Measurements from ENCODE around the gene ACADS.

ACADS gene

GRCh38 chr12:120754792-120755191 is 29.2 kb downstream of the ACADS start:
- no peak for DNase-seq (ENCODE audit: low spot score)

DNA sequence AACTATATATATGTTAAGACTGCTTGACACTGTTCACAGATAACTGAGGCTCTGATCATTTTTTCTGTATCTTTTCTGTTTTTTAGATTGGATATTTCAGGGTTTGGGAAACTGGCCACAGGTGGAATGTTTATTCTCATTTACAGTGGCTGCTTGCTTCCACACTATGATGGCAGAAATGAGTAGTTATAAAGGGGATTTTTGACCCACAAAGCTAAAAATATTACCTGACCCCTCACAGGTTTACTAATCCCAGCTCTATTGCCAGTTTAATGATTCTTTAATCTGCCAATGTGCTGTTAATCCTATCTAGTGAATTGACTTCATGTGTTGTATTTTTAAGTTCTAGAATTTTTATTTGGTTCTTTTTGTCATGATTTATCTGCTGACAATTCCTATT is 29.6 kb downstream of the ACADS start:
- DNase-seq (ENCODE audit: low spot score): no peak

DNA sequence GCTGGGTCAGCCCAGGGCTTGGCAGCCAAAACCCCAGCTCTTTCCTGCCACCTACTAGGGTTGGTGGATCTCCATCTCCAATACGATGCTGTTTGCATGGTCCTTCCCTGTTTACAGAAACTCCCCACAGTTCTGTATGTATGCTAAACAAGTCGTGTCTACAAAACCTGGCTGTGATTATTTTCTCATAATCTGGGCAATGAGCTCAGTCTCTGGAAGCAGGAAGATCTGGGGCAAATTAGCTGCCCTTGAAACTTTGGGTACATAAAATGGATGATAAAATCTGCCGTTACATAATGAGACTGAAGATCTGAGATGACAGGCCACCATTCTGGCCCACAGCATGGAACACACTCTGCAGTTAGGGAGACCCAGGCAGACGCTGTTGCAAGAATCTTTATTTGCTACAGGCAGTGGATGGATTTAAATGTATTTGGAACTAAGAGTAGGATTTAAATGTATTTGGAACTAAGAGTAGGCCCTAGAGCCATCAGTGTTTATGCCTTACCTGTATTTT is 31.7 kb downstream of the ACADS start:
- DNase-seq (ENCODE audit: low spot score): no peak

- no peak for DNase-seq (ENCODE audit: low spot score)
These were observed 32.3 kb downstream of the ACADS start for GRCh38 chr12:120757949-120758348.

- no peak for DNase-seq (ENCODE audit: low spot score)
These were observed 33.4 kb downstream of the ACADS start for GRCh38 chr12:120758798-120759590.

GRCh38 chr12:120759591-120760348 is 34.1 kb downstream of the ACADS start:
- DNase-seq (ENCODE audit: low spot score): no peak

DNA sequence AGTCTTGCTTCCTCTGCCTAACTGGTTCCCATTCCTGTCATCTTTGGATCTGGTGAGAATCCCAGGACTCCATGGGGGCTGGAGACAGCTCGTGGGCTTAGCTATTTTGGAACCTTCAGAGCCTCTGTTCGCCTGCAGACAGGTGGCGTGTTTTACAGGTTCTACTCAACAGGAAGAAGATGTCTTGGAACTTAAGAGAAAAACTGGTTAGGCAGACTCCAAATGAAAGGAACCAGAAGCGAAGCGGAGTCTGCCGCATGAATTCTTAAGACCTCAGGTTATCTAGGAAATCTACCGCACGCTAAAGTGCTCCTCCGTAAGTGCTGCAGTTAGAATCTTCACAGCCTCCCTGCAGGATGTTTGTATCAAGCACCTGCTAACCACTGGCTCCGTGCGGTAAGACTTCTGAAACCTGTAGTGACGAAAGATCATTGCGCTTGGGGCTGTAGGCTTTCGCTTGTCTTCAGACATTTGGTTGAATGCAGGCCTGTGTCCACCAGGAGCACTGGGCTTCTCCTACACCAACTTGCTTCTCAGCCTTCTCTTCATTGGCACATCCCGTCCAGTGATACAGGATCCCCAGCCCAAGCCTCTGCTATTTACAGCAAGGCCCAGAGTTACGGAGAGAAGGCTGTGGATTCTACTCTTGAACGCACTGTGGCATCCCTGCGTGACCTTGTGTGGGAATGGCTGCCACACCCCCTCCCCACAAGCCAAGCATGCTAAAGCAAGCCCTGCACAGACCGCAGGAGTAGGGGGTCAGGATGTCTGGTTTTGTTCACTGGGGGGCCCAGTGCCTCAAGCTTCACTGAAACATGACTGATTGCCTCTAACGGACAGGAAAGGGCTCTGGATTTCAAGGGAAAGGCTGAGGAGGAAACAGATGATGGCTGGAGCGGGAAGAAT is 35.0 kb downstream of the ACADS start:
- no peak for DNase-seq (ENCODE audit: low spot score)

GRCh38 chr12:120761519-120761934 is 35.9 kb downstream of the ACADS start:
- DNase-seq (ENCODE audit: low spot score): no peak

- DNase-seq (ENCODE audit: low spot score): no peak
These were observed 36.5 kb downstream of the ACADS start for GRCh38 chr12:120762086-120762485.

- no peak for DNase-seq (ENCODE audit: low spot score)
These were observed 37.6 kb downstream of the ACADS start for GRCh38 chr12:120763250-120763649.

GRCh38 chr12:120764816-120765215 is 39.2 kb downstream of the ACADS start:
- DNase-seq (ENCODE audit: low spot score): no peak

- DNase-seq (ENCODE audit: low spot score): no peak
These were observed 40.9 kb downstream of the ACADS start for GRCh38 chr12:120766566-120766965.

DNA sequence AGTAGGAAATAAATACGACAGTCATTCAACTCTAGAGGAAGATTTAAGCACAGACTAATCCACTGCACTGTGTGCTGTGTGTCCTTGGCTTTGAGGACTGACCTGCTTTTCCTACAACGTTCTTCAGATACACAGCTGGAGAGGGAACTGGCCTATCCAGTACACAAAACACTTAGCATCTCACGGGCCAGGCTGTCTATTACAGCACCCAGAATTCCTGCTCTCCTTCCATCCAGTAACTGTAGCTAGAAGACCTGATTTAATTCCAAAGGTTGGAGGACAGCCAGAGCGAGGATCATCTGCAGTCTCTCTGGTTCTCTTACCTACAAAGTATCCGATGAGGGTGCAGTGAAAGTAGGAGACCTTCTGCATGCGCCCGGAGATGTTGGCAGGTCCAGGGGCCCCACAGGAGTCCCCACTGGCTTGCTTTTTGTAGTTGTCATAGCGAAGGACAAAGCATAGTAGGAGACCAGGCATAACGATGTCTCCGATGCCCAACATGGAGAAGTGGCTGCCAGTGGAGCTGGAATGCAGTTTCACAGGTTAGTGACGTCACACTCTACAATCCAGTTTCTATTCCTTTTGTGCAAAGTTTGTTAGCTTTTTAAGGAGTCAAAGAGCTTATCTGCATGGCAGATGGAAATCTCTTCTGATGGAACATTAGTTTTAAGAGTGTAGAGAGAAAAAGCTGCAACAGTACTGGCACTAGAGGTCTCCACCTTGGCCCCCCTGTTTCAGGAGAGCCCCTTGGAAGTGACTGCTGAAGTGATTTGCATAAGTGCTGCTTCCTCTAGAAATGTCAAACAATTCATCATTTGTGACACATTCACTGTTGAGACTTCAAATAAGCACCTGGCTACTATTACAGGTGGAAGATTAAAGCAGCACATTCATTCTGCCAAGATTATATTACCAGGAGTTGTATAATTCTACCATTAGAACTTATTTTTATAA is 41.7 kb downstream of the ACADS start:
- no peak for DNase-seq (ENCODE audit: low spot score)

GRCh38 chr12:120771097-120771496 is 45.5 kb downstream of the ACADS start:
- no peak for DNase-seq (ENCODE audit: low spot score)

DNA sequence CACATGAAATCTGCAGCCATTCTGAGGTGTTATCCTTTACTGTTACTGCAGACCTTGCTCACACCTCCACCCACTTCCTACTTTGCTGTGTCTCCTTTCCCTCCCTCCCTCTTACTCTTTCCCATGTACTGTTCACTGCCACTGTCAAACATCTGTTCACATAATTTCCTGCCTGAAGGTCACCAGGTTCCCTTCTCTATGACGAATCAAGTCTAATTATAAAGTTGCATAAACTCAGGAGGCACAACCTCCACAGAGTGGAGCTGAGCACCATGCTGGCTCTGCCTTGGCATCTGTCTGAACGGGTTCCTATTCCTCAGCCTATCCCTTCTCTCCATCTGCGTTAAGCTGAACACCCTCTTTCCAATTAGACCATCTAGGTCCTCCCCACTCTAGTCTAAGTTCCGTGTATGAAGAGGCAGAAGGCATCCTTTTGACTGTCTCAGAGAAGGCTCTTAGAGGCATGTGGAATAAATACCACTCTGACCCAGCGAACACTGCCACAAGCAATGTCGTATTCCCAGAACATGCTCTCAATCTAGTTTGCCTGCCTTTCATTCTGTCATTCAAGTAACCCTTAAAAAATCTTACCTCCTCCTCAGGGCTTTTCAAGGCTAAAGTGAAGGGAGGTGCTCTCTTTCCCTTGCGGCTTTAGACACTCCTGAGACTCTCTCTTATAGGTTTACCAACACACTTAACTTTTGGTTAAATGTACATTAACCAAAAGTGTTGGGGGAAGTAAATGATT is 48.7 kb downstream of the ACADS start:
- DNase-seq (ENCODE audit: low spot score): no peak

DNA sequence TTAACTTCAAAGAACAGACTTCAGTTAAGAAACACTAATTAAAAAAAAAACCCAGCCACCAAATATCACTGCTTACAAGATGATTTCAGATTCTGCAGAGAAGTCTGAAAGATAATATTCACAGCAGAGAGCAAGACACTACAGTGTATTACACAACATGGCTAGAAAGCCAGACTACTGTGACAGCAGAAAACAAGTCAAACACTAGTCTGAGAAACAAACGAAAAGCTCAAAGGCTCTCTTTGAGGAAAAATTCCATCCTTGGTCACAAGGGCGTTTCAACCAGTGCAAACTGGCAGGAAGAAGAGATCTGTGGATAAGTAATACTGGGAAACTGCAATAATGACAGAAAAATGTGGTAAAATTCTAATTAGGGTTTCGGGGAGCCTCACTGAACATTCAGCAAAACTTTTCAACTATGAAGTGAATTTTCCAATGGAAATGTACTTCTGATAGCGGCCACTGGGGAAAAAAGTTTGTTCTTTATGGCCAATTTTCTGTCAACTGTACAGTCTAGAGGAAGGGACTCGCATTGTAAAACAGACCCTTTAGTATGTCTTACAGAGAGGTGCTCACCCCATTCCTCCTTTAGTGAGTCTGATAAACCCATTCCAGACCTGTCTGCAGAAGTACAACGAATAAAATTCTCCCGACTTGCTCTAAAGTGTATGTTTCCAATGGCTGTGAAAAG is 50.4 kb downstream of the ACADS start:
- no peak for DNase-seq (ENCODE audit: low spot score)

DNA sequence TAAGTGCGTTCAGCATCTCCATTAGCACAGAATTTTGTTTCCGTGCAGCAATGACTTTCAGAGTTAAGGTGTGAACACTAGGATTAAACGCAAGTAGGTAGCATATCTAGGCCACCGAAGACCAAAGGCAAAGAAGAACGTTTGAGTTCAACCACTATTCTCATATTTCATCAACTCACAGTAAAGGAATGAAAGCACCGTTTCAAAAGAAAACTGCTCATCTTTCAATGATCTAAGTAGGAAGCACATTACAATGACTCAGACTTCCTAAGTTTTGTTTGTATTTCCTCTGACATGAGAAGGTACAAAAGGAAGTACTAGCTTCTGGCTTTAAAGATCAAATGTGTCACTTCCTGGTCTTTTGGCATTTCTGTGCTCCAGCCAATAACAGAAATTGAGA is 57.6 kb downstream of the ACADS start:
- no peak for DNase-seq (ENCODE audit: low spot score)

DNA sequence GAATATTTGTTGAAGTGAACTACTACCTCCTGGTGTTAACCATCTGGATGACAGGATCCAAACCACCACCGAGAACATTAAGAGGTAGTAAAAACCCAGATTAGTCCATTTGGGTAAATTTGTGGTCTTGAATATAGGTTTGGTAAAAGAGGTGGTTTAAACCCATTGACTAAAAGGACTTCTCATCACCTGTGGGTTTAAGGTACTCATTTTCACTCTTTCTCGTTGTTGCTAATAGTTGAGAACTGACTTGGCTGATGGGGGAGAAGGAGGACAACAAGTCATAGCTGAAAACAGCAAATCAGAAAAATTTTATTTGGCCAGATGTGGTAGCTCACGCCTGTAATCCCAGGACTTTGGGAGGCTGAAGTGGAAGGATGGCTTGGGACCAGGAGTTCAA is 59.2 kb downstream of the ACADS start:
- DNase-seq (ENCODE audit: low spot score): no peak

DNA sequence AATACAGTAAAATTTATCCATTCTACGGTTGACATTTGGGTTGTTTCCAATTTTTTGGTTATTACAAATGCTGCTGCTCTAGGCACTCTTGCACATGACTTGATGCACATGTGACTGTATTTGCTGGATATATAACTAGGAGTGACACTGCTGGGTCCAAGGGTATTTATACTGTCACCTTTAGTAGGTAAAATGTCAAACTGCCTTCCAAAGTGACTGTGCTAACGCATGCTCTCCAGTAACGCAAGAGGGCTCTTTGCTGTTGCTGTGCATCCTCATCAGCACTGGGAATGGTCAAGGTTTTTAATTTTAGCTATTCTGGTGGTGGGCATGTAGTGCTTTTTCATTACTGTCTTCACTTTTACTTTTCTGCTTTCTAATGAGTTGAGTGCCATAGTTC is 62.3 kb downstream of the ACADS start:
- no peak for DNase-seq (ENCODE audit: low spot score)

Data from SK-N-DZ (cell line).